WERI-Rb-1 (cell line): ENCODE measurements around the gene SUMF1.
A peak's percentile ranks its signal among the peaks of the same experiment; 100 is the strongest.

Experiments
- DNase-seq: peaks from one replicate; pipeline ENCODE4 v3.0.0-alpha.2; 2020
- H3K27ac ChIP-seq: fragments of 250-450 bp; sonication (Bioruptor Pico); 2 replicates; pipeline ENCODE4 v1.5.1; 2020; ENCODE audit warnings: mild to moderate bottlenecking, moderate library complexity
- H3K27me3 ChIP-seq: fragments of 250-450 bp; sonication (Bioruptor Pico); 2 replicates; pipeline ENCODE4 v1.5.1; 2021; ENCODE audit warnings: mild to moderate bottlenecking, low read depth, moderate library complexity; ENCODE audit not compliant: insufficient read depth, severe bottlenecking
- H3K36me3 ChIP-seq: fragments of 250-450 bp; sonication (Bioruptor Pico); 2 replicates; pipeline ENCODE4 v1.5.1; 2020; ENCODE audit warnings: mild to moderate bottlenecking, moderate library complexity
- H3K4me3 ChIP-seq: 2 replicates; pipeline ENCODE4 v1.5.1; 2011; ENCODE audit warnings: low read depth, mild to moderate bottlenecking, control low read depth, low read length
- H3K9me3 ChIP-seq: fragments of 250-450 bp; sonication (Bioruptor Pico); 2 replicates; pipeline ENCODE4 v1.5.1; 2021; ENCODE audit warnings: mild to moderate bottlenecking, moderate library complexity; ENCODE audit not compliant: severe bottlenecking
- CTCF ChIP-seq: IDR thresholded peaks from 2 replicates; pipeline ENCODE4 v1.5.1; 2011; ENCODE audit warnings: low read depth, mild to moderate bottlenecking, control low read depth, inconsistent platforms, low read length

The SUMF1 gene

GRCh38 chr3:4355401-4356219 lies 111.5 kb downstream of the SUMF1 start:
- TF ChIP-seq CTCF, result no peak
- Histone ChIP-seq H3K4me3 (no peak overlapping the region), H3K9me3 (no peaks in the 10 kb centered on the region), H3K27me3 (no peaks in the 10 kb centered on the region), H3K27ac (no peak overlapping the region), H3K36me3 (no peaks in the 10 kb centered on the region)
- no peak for DNase-seq

DNA sequence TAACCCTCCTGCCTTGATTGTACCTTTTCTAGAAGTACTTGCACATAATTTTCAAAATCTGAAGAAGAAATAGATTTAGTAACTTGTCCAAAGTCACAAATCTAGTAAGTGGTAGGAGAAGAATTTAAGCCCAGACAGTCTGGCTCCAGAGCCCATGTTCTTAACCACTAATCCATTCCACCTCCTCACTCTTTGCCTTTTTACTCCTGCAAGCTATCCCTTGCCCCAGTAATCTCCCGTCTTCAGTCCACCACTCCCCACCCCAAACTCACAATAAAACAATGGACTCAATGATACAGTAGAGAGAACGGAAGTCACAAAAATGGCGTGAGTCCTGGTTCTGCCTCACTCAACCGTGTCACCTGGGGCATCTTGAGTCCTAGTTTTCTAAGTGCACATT lies 115.2 kb downstream of the SUMF1 start:
- no peak for TF ChIP-seq CTCF
- no peak for DNase-seq
- Histone ChIP-seq H3K36me3 (no peaks in the 10 kb centered on the region), H3K27ac (peak overlapping the region; percentile 27), H3K27me3 (no peaks in the 10 kb centered on the region), H3K4me3 (no peak overlapping the region), H3K9me3 (no peaks in the 10 kb centered on the region)

DNA sequence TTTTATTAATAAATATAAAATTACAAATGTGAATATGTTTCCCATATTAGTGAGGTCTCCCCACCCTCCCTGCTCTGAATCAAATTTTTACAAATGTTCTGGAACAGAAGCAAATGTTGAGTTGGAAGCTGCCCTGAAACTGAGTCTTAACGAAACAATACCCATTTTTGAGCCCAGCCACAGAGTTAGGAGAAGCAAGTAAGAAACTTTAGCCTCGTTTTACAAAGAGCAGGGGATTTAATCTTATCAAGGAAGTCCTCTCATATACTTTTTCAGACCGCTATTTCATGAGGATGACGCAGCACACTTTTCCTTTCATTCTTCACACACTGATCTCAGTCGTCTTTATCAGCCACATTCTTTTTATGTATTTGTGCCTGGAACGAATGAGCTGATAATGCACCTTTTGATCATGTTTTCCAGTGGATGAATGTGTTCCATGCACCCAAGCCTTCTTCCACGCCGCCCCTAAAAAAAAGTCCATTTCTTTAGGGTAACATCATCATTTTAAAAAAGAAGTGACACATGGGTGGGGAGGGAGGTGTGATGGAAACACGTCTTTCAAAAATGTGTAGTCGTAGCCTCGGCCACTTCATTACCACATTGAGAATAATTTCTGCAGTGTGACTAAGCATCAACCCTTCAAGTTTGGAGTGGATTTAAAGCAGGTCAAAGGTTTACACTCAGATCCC lies 115.8 kb downstream of the SUMF1 start:
- DNase-seq, result no peak

GRCh38 chr3:4350789-4351163 lies 116.3 kb downstream of the SUMF1 start:
- Histone ChIP-seq H3K27ac (peak overlapping the region; percentile 27; the same call in 1 of the 2 replicates), H3K4me3 (no peak overlapping the region), H3K36me3 (no peaks in the 10 kb centered on the region), H3K9me3 (no peaks in the 10 kb centered on the region), H3K27me3 (no peaks in the 10 kb centered on the region)
- peak; percentile 42 for DNase-seq
- peak; percentile 68 for TF ChIP-seq CTCF

More for the DNA sequence above, 115.8 kb downstream of the SUMF1 start:
- no peaks in the 10 kb centered on the region for H3K27me3 ChIP-seq
- H3K9me3 ChIP-seq, result no peaks in the 10 kb centered on the region
- TF ChIP-seq CTCF, result no peak
- peak overlapping the region; percentile 27 for H3K27ac ChIP-seq
- H3K4me3 ChIP-seq, result no peak overlapping the region
- no peaks in the 10 kb centered on the region for H3K36me3 ChIP-seq

GRCh38 chr3:4343258-4343657 lies 123.8 kb downstream of the SUMF1 start:
- Histone ChIP-seq H3K27me3 (no peaks in the 10 kb centered on the region), H3K4me3 (no peak overlapping the region), H3K27ac (no peak overlapping the region), H3K9me3 (no peaks in the 10 kb centered on the region), H3K36me3 (no peaks in the 10 kb centered on the region)
- DNase-seq, result no peak
- TF ChIP-seq CTCF, result no peak
